HG03520 (cell line): ENCODE measurements around the gene PARVA.

Experiments used
- ATAC-seq: cut with Tn5 transposase; IDR thresholded peaks from one replicate; pipeline ENCODE4 v1.9.1; 2021; ENCODE audit warnings: mild to moderate bottlenecking, moderate library complexity; ENCODE audit not compliant: unreplicated experiment

Gene PARVA

DNA sequence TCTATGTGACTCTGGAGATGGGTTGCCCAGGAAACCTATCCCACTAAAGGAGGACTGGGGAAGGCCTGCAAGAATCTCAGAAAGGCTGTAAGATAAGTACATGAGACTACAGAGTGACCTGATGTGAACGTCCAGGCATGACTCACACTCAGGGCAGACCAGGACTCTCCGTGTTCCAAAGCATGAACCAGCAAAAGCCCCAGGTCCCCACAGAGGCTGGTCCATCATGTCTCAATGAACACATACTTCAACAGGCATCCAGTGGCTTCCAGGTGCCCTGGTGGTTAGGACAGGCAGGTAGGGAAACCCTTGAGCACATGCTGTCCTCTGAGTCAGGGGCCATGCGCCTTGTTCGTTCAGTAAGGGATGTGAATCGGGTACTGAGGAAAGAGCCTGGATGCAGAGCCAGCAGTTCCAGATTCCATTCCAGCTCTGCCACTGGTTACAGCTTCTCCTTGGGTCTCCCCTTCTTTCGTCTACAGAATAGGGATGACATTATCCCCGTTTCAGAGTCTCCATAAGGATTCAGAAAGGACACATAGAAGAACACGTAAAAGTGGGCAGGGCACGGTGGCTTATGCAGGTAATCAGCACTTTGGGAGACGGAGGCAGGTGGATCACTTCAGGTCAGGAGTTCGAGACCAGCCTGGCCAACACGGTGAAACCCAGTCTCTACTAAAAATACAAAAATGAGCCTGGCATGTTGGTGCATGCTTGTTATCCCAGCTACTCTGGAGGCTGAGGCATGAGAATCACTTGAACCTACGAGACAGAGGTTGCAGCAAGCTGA, 167.8 kb downstream of the PARVA start:
- ATAC-seq = no peak

DNA sequence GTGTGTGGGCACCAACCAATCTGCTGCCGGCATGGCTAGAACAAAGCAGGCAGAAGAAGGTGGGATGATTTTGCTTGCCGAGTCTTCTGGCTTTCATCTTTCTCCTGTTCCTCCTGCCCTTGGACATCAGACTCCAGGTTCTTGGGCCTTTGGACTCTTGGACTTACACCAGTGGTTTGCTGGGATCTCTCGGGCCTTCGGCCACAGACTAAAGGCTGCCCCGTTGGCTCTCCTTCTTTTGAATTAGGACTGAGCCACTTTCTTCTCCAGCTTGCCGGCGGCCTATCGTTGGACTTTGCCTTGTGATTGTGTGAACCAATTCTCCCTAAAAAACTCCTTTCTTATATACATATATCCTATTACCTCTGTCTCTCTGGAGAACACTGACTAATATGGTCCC, 168.8 kb downstream of the PARVA start:
- no peak for ATAC-seq

GRCh38 chr11:12546660-12547059, 169.3 kb downstream of the PARVA start:
- no peak for ATAC-seq

- ATAC-seq = no peak
Measured at GRCh38 chr11:12547953-12548650, 170.7 kb downstream of the PARVA start.

DNA sequence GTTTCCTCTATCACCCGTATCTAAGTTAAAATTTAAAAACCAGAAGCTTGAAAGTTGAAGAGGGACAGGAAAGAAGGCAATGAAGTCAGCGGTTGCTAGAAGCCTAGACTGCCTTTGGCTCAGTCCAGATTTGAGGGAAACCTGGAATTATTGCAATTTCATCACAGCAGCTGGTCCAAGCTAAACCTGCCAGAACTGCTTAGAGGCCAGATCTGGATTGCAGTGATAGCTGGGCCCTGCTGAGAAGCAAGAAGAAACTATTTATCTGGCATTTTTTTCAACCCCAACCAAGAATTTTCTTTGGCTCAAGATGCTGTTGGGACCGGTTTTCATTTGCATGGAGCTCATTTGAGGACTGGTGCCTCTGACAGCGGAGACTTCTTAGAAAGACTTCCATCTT, 175.3 kb downstream of the PARVA start:
- ATAC-seq = no peak

- no peak for ATAC-seq
Measured at GRCh38 chr11:12554122-12554521, 176.8 kb downstream of the PARVA start.

GRCh38 chr11:12556155-12556554, 178.8 kb downstream of the PARVA start:
- ATAC-seq = no peak

- ATAC-seq = no peak
Measured at GRCh38 chr11:12556788-12557384, 179.5 kb downstream of the PARVA start.

- ATAC-seq = no peak
Measured at GRCh38 chr11:12559011-12559410, 181.6 kb downstream of the PARVA start.

GRCh38 chr11:12560362-12560761, 183.0 kb downstream of the PARVA start:
- ATAC-seq = no peak

DNA sequence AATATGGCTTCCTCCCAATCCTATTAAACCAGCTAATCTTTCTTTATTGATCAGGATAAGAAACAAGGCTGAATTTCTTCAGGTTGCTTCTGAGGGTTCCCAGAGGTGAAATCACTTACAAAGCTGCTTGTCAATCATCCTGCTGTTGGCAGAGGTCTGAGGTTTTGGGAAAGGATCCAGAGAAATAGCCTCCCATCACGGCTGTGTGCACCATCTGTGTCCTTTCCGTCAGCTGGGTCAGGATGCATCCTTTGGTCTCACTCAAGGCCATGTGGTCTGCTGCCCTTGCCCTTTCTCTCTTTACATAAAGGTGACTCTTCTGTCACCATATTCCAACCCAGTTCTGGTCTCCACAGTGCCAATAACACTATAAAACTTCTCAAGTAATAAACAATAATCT, 183.5 kb downstream of the PARVA start:
- ATAC-seq = no peak

DNA sequence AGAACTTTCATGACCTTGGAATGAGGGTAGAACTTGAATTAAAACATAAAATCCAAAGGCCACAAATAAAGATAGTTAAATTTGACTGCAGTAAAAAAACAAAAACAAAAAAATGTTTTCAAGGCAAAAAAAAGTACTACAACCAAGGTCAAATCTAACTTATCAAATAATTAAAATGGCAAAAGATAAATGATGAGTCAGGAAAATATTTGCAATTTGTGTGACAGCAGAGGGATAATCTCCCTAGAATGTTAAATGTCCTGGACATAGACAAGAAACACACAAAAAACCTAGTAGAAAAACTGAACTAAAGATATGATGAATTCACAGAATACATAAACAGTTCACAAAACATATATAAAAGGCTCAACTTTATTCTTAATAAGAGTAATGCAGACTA, 186.6 kb downstream of the PARVA start:
- no peak for ATAC-seq

DNA sequence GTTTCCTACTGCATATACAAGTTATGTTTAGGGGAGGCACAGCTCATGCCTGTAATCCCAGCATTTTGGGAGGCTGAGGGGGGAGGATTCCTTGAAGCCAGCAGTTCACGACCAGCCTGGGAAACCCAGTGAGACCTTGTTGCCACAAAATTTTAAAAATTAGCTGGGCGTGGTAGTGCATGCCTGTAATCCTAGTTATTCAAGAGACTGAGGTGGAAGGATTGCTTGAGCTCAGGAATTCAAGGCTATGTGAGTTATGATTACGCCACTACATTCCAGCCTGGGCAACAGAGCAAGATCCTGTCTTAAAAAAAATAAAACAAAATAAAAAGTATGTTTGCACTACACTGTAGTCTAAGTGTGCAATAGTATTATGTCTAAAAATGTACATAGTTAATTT, 188.0 kb downstream of the PARVA start:
- no peak for ATAC-seq

- ATAC-seq = no peak
Measured at GRCh38 chr11:12567746-12568460, 190.5 kb downstream of the PARVA start.

DNA sequence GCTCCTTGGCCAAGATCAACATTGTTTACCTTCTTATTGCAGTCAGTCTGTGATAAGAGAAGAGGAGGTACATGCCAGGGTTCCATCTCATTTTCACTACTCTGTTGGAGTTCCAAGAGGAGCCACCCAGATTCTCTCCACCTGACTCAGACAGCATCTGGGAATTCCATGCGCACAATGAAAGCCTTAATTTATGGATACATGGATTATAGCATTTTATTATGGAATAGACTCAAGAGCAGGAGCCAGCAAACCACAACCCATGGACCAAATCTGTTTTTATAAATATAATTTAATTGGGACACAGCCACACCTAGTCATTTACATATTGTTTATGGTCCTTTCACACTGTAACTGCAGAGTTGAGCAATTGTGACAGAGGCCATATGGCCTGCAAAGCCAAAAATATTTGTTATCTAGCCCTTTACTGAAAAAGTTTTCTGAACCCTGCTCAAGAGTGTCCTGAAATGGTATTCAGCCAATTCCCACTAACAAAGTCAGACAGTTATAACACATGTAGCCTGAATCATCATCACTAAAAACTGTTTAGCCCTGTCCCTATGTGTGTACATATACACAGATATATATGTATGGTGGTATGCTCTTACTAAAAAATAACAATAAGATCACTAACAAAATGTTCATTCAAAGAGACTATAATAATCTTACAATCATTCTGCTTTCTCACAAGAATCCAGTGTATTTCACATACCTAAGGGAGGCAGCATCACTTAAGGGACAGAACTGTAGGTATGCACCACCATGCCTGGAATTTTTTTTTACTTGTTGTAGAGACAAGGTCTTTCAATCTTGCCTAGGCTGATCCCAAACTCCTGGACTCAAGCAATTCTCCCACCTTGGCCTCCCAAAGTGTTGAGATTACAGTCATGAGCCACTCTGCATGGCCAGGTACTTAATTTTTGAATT, 192.4 kb downstream of the PARVA start:
- no peak for ATAC-seq

DNA sequence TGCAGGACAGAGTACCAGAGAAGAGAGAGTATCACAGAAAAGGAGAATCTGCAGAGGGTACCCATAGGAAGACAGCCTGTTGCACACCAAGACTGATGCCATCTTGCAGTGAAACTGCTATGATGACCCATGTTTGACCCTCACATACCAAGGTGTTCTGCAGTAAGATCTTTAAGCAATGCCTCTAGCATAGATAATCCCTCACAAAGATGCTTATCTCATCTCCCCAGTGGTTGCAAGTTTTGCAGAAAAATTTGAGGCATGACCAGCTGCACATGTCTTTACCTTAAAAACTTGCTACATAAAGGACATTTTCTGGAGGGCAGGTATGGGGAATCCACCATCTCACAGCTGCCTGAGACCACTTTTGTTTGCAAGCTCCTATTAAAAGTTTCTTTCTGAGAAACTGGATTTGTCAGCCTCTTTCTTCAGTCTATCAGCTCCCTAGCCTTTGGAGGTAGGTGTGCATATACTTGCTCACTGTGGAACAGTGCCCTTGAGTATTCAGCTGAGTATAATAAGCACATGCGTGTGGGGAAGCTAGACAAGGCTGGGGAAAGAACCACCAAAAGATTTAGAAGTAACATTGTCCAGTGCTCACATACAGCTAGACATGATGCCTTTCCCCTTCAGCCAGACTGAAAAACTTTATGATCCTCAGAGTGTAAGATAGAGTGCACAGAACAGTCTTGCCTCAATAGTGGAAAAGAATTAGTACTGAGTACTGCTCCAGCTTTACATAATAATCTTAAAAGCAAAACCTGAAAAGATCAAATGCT, 196.5 kb downstream of the PARVA start:
- ATAC-seq = no peak

DNA sequence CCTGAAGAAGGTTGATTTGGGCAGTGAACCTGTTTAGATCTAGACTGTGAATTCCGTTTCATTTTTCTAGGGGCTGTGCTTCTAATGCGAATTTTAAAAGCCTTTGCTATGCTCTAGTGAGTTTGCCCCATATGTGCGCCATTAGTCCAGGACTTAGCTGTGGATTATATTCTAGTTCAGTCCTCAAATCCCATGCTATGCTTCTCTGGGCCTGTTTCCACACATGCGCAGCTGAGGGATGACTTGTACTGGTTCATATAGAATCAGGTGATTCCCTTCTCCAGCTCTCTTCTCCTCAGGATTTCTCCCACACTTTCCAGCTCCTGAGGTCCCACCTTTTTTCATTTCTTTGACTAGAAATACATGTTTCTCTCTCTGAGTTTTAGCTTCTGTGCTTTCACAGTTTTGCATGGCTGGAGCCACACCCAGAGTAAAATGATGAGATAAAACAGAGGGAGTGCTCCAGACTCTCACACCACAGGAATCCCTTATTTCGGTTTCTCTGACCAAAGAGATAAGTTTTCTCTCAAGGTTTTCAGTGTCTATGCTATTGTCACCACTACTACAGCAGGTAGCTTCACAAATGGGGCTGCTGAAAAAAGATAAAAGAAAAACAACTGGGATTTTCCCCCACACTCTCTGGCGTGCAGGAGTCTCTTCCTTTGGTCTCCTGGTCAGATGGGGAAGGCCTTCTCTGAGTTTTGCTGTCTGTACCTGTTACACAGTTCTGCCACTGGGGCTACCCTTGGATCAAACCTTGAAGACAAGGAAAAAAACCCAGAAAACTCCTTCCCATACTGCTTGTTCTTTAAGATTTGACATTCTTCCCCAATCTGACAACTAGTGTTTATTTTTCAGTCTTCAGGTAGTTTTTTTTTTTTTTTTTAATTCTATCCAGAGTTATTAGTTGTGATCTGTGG, 200.6 kb downstream of the PARVA start:
- ATAC-seq = no peak

DNA sequence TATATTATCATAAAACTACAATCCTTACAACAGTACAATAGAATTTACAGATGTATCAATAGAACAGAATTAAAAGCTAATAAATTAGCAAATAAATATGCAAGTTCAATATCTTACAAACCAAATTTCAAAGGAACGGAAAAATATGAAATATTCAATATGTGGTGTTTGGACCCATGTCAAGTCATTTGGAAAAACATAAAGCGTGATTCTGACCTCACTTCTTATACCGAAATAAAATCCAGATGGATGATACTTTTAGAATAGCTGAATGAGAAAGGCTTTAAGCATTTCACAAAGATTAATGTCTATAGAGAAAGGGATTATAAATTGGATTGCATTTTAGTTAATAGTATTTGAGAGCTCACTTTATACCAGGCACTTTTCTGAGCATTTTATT, 204.0 kb downstream of the PARVA start:
- ATAC-seq = no peak

GRCh38 chr11:12581923-12582322, 204.6 kb downstream of the PARVA start:
- no peak for ATAC-seq
